H1 (cell line): ENCODE measurements around the gene DHRS13. TPM values are rescaled to one million over a fixed set of nuclear protein-coding genes. Genes with fewer than 3 reads are reported as not detected.

Experiments
- CTCF ChIA-PET: fragments of 300-600 bp; sonication (Branson Sonifier 250); formaldehyde crosslinking; loops from one replicate; lab custom pipeline; 2021; ENCODE audit not compliant: partially characterized antibody; lab: Charles Lee
- POLR2A ChIA-PET: fragments of 300-600 bp; sonication (Branson Sonifier 250); formaldehyde crosslinking; loops from one replicate; lab custom pipeline; 2021; ENCODE audit warnings: inconsistent platforms; ENCODE audit not compliant: partially characterized antibody; lab: Charles Lee
- DNase-seq, 2 experiments: peaks; one replicate each; pipeline versions ENCODE4 v3.0.0 to v3.0.0-alpha.2; 2010 to 2022; ENCODE audit warnings: low spot score in 2 of 2, low read depth in 1 of 2, mixed read lengths in 1 of 2
- FAIRE-seq: peaks from 2 replicates; lab custom pipeline; 2011; peaks lifted over from hg19 to GRCh38; lab: Jason Lieb, UNC
- H2AFZ ChIP-seq: 2 replicates; pipeline ENCODE4 v1.8.1; 2012; ENCODE audit warnings: low read length, inconsistent platforms
- H2AK5ac ChIP-seq: 2 replicates; pipeline ENCODE4 v1.6.1; 2013; ENCODE audit warnings: low read depth, low read length
- H2BK120ac ChIP-seq: replicated peaks from 2 replicates; pipeline ENCODE3; 2013; ENCODE audit warnings: low read depth, low read length, inconsistent platforms
- H2BK12ac ChIP-seq: 2 replicates; pipeline ENCODE4 v1.6.1; 2013; ENCODE audit warnings: low read depth, low read length
- H2BK15ac ChIP-seq: 2 replicates; pipeline ENCODE4 v1.6.1; 2013; ENCODE audit warnings: low read length
- H2BK20ac ChIP-seq: 2 replicates; pipeline ENCODE4 v1.6.1; 2013; ENCODE audit warnings: low read length
- H2BK5ac ChIP-seq: 2 replicates; pipeline ENCODE4 v1.6.1; 2013; ENCODE audit warnings: low read depth, low read length
- H3K14ac ChIP-seq: 2 replicates; pipeline ENCODE4 v1.6.1; 2013; ENCODE audit warnings: inconsistent platforms; ENCODE audit not compliant: insufficient read length
- H3K18ac ChIP-seq: 2 replicates; pipeline ENCODE4 v1.6.1; 2013; ENCODE audit warnings: low read length; ENCODE audit errors: extremely low read depth
- H3K23ac ChIP-seq: 2 replicates; pipeline ENCODE4 v1.6.1; 2013; ENCODE audit warnings: inconsistent platforms; ENCODE audit not compliant: insufficient read length
- H3K23me2 ChIP-seq: 2 replicates; pipeline ENCODE4 v1.6.1; 2013; ENCODE audit warnings: low read depth, low read length
- H3K27ac ChIP-seq: 2 replicates; pipeline ENCODE4 v1.6.1; 2011; ENCODE audit warnings: low read depth, low read length, inconsistent platforms
- H3K27me3 ChIP-seq, 4 experiments: replicated peaks in 1 of 4; 1 replicate in 1 of 4; 2 replicates in 3 of 4; pipeline versions ENCODE4 v1.6.1 to v1.8.1; 2011 to 2013; ENCODE audit warnings: low read length in 3 of 4, mild to moderate bottlenecking in 3 of 4, inconsistent platforms in 2 of 4, mixed read lengths in 2 of 4, moderate library complexity in 1 of 4; ENCODE audit not compliant: control insufficient read depth in 3 of 4, insufficient read depth in 3 of 4; ENCODE audit errors: extremely low read depth in 1 of 4
- H3K36me3 ChIP-seq, 4 experiments: 2 replicates each; pipeline versions ENCODE4 v1.6.1 to v1.8.1; 2011 to 2013; ENCODE audit warnings: mild to moderate bottlenecking in 4 of 4, low read length in 3 of 4, moderate library complexity in 2 of 4, control low read depth in 1 of 4, inconsistent platforms in 1 of 4; ENCODE audit not compliant: insufficient read depth in 4 of 4, control insufficient read depth in 2 of 4
- H3K4ac ChIP-seq: replicated peaks from 2 replicates; pipeline ENCODE3; 2013; ENCODE audit warnings: low read length, low read depth, mixed read lengths, inconsistent platforms; ENCODE audit not compliant: insufficient read length
- H3K4me1 ChIP-seq, 4 experiments: replicated peaks in 1 of 4; 1 replicate in 1 of 4; 2 replicates in 3 of 4; pipeline versions ENCODE4 v1.6.1 to v1.8.1; 2011 to 2013; ENCODE audit warnings: low read length in 3 of 4, inconsistent platforms in 2 of 4, mixed read lengths in 1 of 4; ENCODE audit not compliant: insufficient read depth in 4 of 4, control insufficient read depth in 3 of 4
- H3K4me2 ChIP-seq, 2 experiments: 2 replicates each; pipeline versions ENCODE4 v1.6.1 to v1.8.1; 2011 to 2013; ENCODE audit warnings: low read depth in 2 of 2, low read length in 2 of 2, control low read depth in 1 of 2, inconsistent platforms in 1 of 2, mild to moderate bottlenecking in 1 of 2; ENCODE audit not compliant: insufficient read depth in 1 of 2
- H3K4me3 ChIP-seq, 4 experiments: fragments of 200-600, 300-600 bp in 1 of 4; sonication (generic), shearing (Covaris generic), sonication (Bioruptor Twin) in 1 of 4; 2 replicates each; pipeline versions ENCODE4 v1.5.1 to v1.8.1; 2011 to 2016; ENCODE audit warnings: low read length in 4 of 4, low read depth in 3 of 4, control low read depth in 2 of 4, inconsistent platforms in 2 of 4, mild to moderate bottlenecking in 2 of 4, mixed read lengths in 1 of 4, moderate library complexity in 1 of 4; ENCODE audit not compliant: insufficient read depth in 2 of 4; ENCODE audit errors: extremely low read depth in 1 of 4
- H3K56ac ChIP-seq: replicated peaks from 2 replicates; pipeline ENCODE3; 2013; ENCODE audit warnings: low read depth, mild to moderate bottlenecking, mixed read lengths, low read length, inconsistent platforms; ENCODE audit not compliant: insufficient read length
- H3K79me1 ChIP-seq: 2 replicates; pipeline ENCODE4 v1.6.1; 2013; ENCODE audit warnings: low read depth, low read length, control low read depth
- H3K79me2 ChIP-seq, 2 experiments: 2 replicates each; pipeline versions ENCODE4 v1.6.1 to v1.8.1; 2012 to 2013; ENCODE audit warnings: low read length in 2 of 2, mild to moderate bottlenecking in 2 of 2, inconsistent platforms in 1 of 2; ENCODE audit not compliant: insufficient read depth in 2 of 2, control insufficient read depth in 1 of 2
- H3K9ac ChIP-seq, 4 experiments: replicated peaks in 1 of 4; 1 replicate in 1 of 4; 2 replicates in 3 of 4; pipeline versions ENCODE4 v1.6.1 to v1.8.1; 2011 to 2013; ENCODE audit warnings: low read depth in 3 of 4, low read length in 3 of 4, control low read depth in 2 of 4, mild to moderate bottlenecking in 2 of 4, moderate library complexity in 2 of 4, inconsistent platforms in 1 of 4; ENCODE audit errors: extremely low read depth in 1 of 4
- H3K9me3 ChIP-seq, 2 experiments: 2 replicates each; pipeline versions ENCODE4 v1.6.1 to v1.8.1; 2012 to 2013; ENCODE audit warnings: mild to moderate bottlenecking in 2 of 2, moderate library complexity in 2 of 2, control low read depth in 1 of 2, inconsistent platforms in 1 of 2, low read depth in 1 of 2, low read length in 1 of 2, mixed read lengths in 1 of 2; ENCODE audit not compliant: insufficient read depth in 2 of 2
- H4K20me1 ChIP-seq, 2 experiments: replicated peaks in 1 of 2; 2 replicates each; pipeline versions ENCODE3 to v1.8.1; 2011 to 2013; ENCODE audit warnings: inconsistent platforms in 2 of 2, low read length in 2 of 2, mild to moderate bottlenecking in 1 of 2; ENCODE audit not compliant: insufficient read depth in 2 of 2, control insufficient read depth in 1 of 2
- H4K5ac ChIP-seq: 2 replicates; pipeline ENCODE4 v1.6.1; 2013; ENCODE audit warnings: low read length, low read depth, mixed read lengths, inconsistent platforms; ENCODE audit not compliant: insufficient read length
- H4K8ac ChIP-seq: 2 replicates; pipeline ENCODE4 v1.8.0; 2013; ENCODE audit warnings: mild to moderate bottlenecking, moderate library complexity, low read length, inconsistent platforms; ENCODE audit not compliant: insufficient read depth; ENCODE audit errors: extremely low read depth
- H4K91ac ChIP-seq: replicated peaks from 2 replicates; pipeline ENCODE3; 2013; ENCODE audit warnings: low read length, mixed read lengths, inconsistent platforms; ENCODE audit not compliant: insufficient read length
- BCL11A ChIP-seq, 2 experiments: IDR thresholded peaks; one replicate each; pipeline ENCODE4 v1.6.1; 2011; ENCODE audit warnings: low read depth in 2 of 2, low read length in 2 of 2, mild to moderate bottlenecking in 2 of 2
- RAD21 ChIP-seq, 2 experiments: IDR thresholded peaks in 1 of 2; conservative IDR thresholded peaks in 1 of 2; 2 replicates each; pipeline ENCODE4 v1.6.1; 2011; ENCODE audit warnings: low read depth in 2 of 2, low read length in 2 of 2, improper control_type of control experiment in 1 of 2, inconsistent platforms in 1 of 2, mild to moderate bottlenecking in 1 of 2, moderate library complexity in 1 of 2
- RFX5 ChIP-seq: IDR thresholded peaks from 2 replicates; pipeline ENCODE4 v1.6.1; 2011; ENCODE audit warnings: low read depth, low read length, improper control_type of control experiment, borderline replicate concordance
- ZNF274 ChIP-seq: IDR thresholded peaks from 2 replicates; pipeline ENCODE4 v1.7.0; 2012; ENCODE audit warnings: low read length, borderline replicate concordance; ENCODE audit errors: extremely low read depth
- whole genome bisulfite sequencing, 2 experiments: shearing (Covaris generic) in 1 of 2; methylation state at CpG; one replicate each; pipeline versions ENCODE4 v1.1.6 to v1.1.7; 2013 to 2015; ENCODE audit warnings: low lambda C conversion rate in 2 of 2, mixed read lengths in 2 of 2, inconsistent platforms in 1 of 2, low coverage in 1 of 2, missing lambda C conversion rate in 1 of 2; ENCODE audit not compliant: insufficient replicate concordance in 2 of 2, insufficient coverage in 1 of 2, insufficient read length in 1 of 2; ENCODE audit errors: extremely low coverage in 1 of 2, missing lambda C conversion rate in 1 of 2; 5-methylcytosine and 5-hydroxymethylcytosine counted together
- polyA plus RNA-seq, 7 experiments: library from polyadenylated mRNA; depleted of rRNA in 3 of 7; stranded (reverse) in 5 of 7; unstranded in 2 of 7; fragments of >200 nt in 5 of 7; fragments of 200-250 nt in 2 of 7; gene quantifications; 1 replicate in 5 of 7; 2 replicates in 1 of 7; 4 replicates in 1 of 7; pipeline versions ENCODE4 v1.2.1 to v1.2.3, GENCODE V29; 2011 to 2013; ENCODE audit warnings: missing spikeins in 2 of 7, mixed read lengths in 2 of 7
- total RNA-seq: library from RNA; stranded (reverse); fragmentation: NEBNext Ultra II Directional; extraction: Animal tissue kit (Norgen Biotek cat#: 25700); gene quantifications from 2 replicates; pipeline ENCODE4 v1.2.1, GENCODE V29; 2021
- TF ChIP-seq, protein P1 (sequence below): IDR thresholded peaks from 2 replicates; pipeline ENCODE4 v1.6.1; 2012; ENCODE audit warnings: inconsistent platforms
- TF ChIP-seq, protein P2 (sequence below): IDR thresholded peaks from 2 replicates; pipeline ENCODE4 v1.6.1; 2012; ENCODE audit warnings: low read length, inconsistent platforms

DHRS13 gene
- total and polyA plus RNA-seq, 2 of the 8 experiments (the other 6 are each of a cell fraction or from before 2014, with no cell fraction given): 23.7 to 30.0 TPM

DNA sequence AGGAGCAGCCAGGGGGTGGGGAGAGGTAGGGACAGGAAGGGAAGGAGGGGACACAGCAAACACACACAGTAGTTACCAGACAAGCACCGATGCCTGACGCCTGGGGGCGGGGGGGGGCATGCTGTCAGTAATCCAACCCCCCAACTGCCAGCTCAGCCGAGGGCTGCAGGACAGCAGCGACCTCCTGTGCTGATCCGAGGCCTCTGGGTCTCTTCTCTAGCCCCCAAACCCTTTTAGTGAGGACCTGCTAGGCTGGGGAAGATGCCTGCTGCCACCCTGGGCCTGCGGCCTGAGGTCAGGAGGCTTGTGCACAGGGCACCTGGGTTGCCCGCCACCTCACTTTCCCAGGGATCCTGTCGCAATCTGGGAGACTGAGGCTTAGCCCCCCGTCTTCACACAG is 16.9 kb downstream of the DHRS13 start:
- Histone ChIP-seq H3K23ac (no peak overlapping the region), H2AK5ac (no peak overlapping the region), H4K20me1 (peaks cover 3 to 6% of the 10 kb centered on the region in 2 experiments), H3K36me3 (peaks cover 4 to 20% (median 17%) of the 10 kb centered on the region in 4 experiments; a peak in 5 of 8 replicates), H3K9me3 (no peaks in the 10 kb centered on the region), H3K18ac (no peak overlapping the region), H2BK5ac (no peak overlapping the region), H3K14ac (no peak overlapping the region), H4K5ac (no peak overlapping the region), H4K8ac (no peak overlapping the region; the same call in 1 of the 2 replicates), H2BK15ac (no peak overlapping the region), H2BK120ac (no peak overlapping the region), H3K4ac (no peak overlapping the region), H2BK12ac (no peak overlapping the region), H3K79me1 (no peaks in the 10 kb centered on the region; the same call in 1 of the 2 replicates), H3K79me2 (no peaks in the 10 kb centered on the region), H3K27me3 (no peaks in the 10 kb centered on the region), H3K4me2 (no peak overlapping the region), H3K23me2 (no peaks in the 10 kb centered on the region), H2AFZ (no peak overlapping the region), H3K4me3 (no peak overlapping the region), H4K91ac (no peak overlapping the region), H3K56ac (no peak overlapping the region), H2BK20ac (no peak overlapping the region), H3K27ac (no peak overlapping the region), H3K4me1 (peaks cover 0 to 3% (median under 1%) of the 10 kb centered on the region in 4 experiments; a peak in 3 of 7 replicates), H3K9ac (no peak overlapping the region)
- FAIRE-seq (no peak), DNase-seq (no peak)
- TF ChIP-seq, protein P1, sequence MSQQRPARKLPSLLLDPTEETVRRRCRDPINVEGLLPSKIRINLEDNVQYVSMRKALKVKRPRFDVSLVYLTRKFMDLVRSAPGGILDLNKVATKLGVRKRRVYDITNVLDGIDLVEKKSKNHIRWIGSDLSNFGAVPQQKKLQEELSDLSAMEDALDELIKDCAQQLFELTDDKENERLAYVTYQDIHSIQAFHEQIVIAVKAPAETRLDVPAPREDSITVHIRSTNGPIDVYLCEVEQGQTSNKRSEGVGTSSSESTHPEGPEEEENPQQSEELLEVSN: no peak
- TF ChIP-seq RFX5: no peak
- TF ChIP-seq BCL11A (IDR thresholded peaks at IDR 0.05; ENCODE audit: low read depth in 2 of 2, low read length in 2 of 2): no peak
- TF ChIP-seq RAD21 (IDR thresholded peaks at IDR 0.05 in 1 of 2, conservative IDR thresholded peaks at IDR 0.05 in 1 of 2; ENCODE audit: low read depth in 2 of 2, low read length in 2 of 2): no peak
- TF ChIP-seq ZNF274: no peak
- TF ChIP-seq, protein P2, sequence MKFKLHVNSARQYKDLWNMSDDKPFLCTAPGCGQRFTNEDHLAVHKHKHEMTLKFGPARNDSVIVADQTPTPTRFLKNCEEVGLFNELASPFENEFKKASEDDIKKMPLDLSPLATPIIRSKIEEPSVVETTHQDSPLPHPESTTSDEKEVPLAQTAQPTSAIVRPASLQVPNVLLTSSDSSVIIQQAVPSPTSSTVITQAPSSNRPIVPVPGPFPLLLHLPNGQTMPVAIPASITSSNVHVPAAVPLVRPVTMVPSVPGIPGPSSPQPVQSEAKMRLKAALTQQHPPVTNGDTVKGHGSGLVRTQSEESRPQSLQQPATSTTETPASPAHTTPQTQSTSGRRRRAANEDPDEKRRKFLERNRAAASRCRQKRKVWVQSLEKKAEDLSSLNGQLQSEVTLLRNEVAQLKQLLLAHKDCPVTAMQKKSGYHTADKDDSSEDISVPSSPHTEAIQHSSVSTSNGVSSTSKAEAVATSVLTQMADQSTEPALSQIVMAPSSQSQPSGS: no peak
- WGBS, 2 experiments: 89% methylated on average over 4 of the region's 10 CpGs; no CpG with 5 or more reads in 1 of the 2 experiments
- ChIA-PET POLR2A (interaction anchor here (0.5 to 2.8 kb wide), 5 partner anchors 11 to 256 kb away, joined by 3 to 19 read pairs (median 5); partner anchors contain the start of gene FLOT2), CTCF (interaction anchor here (0.9 to 3.0 kb wide), 6 partner anchors 11 to 231 kb away, joined by 3 to 12 read pairs (median 6); no protein-coding TSS in a partner anchor)
